Superior temporal gyrus (tissue), 1 donor: Measurements from ENCODE around the gene TEFM.
"Not testable (repeated sequence)": the region's sequence is repeated elsewhere in the genome, so short reads cannot be mapped to it uniquely, and the experiment has no call there.

ENCODE experiments used
- DNase-seq: peaks from one replicate; pipeline ENCODE4 v3.0.0-alpha.2; 2016; ENCODE audit errors: extremely low spot score

Gene TEFM

GRCh38 chr17:30921544-30922196, 15.6 kb upstream of the TEFM start, which contains the start of gene ADAP2:
Gene ADAP2 (plus strand): TSS chr17:30921945. CDS start chr17:30922015, 70 bp downstream.
- DNase-seq, result no peak

- DNase-seq, result no peak
These were observed 14.9 kb upstream of the TEFM start for GRCh38 chr17:30920683-30921543.

- DNase-seq, result no peak
These were observed 14.2 kb upstream of the TEFM start for GRCh38 chr17:30920282-30920681.

GRCh38 chr17:30917050-30917449, 11.0 kb upstream of the TEFM start:
- DNase-seq, result no peak

GRCh38 chr17:30915833-30916611, 10.0 kb upstream of the TEFM start:
- DNase-seq, result no peak

GRCh38 chr17:30913955-30914354, 7.9 kb upstream of the TEFM start:
- no peak for DNase-seq

GRCh38 chr17:30910151-30910550, 4.1 kb upstream of the TEFM start:
- not testable (repeated sequence) for DNase-seq

GRCh38 chr17:30908717-30909420, 2.8 kb upstream of the TEFM start:
- no peak for DNase-seq

GRCh38 chr17:30905742-30906100, 317 bp downstream of the TEFM start:
- DNase-seq, result peak; percentile 27

- DNase-seq, result no peak
These were observed 8.7 kb downstream of the TEFM start for GRCh38 chr17:30897311-30897710.

- no peak for DNase-seq
These were observed 11.8 kb downstream of the TEFM start for GRCh38 chr17:30894236-30894635.

- DNase-seq, result no peak
These were observed 19.9 kb downstream of the TEFM start for GRCh38 chr17:30886187-30886586.

- no peak for DNase-seq
These were observed 37.0 kb downstream of the TEFM start for GRCh38 chr17:30869005-30869404.

GRCh38 chr17:30864636-30865035, 41.4 kb downstream of the TEFM start:
- no peak for DNase-seq

- no peak for DNase-seq
These were observed 47.3 kb downstream of the TEFM start for GRCh38 chr17:30858556-30859250.

- DNase-seq, result no peak
These were observed 51.9 kb downstream of the TEFM start for GRCh38 chr17:30854146-30854545.
